ENCODE data around the gene GABRB3. TPM values are rescaled to one million over a fixed set of nuclear protein-coding genes. Genes with fewer than 3 reads are reported as not detected.

The GABRB3 gene
- polyA plus RNA-seq, 3 donors: not detected

DNA sequence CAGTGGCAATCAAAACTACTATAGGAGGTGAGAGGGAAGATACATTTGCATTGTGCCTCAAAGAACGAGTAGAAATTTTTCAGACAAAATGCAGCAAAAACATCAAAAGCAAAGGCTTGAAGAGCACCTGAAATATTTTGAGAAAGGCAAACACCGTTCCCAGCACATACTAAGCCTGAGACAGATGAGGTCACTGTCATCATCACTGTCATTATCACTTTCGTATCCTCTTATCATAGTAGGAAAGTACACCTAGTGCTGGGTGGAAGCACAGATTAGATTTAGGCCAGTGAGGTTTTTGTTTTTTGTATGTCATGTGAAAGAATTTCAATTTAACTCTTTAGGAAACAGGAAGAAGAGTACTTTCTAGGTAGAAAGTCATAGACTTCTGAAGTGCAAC, 222.0 kb downstream of the GABRB3 start:
- Mint-ChIP-seq H3K27ac (no peak overlapping the region), H3K4me1 (no peaks in the 10 kb centered on the region), H3K36me3 (no peaks in the 10 kb centered on the region), H3K9me3 (peaks cover 13 to 51% (median 18%) of the 10 kb centered on the region in 7 donors), H3K27me3 (ENCODE audit: low read depth in 3 of 3) (peaks cover 0 to 1% (median 0%) of the 10 kb centered on the region in 3 donors), H3K4me3 (no peak overlapping the region)
- Histone ChIP-seq H4K20me1 (ENCODE audit: insufficient read depth, low read length) (no peaks in the 10 kb centered on the region), H3K4me1 (ENCODE audit: control insufficient read depth in 1 of 2, insufficient read depth in 2 of 2, low read length in 2 of 2) (no peaks in the 10 kb centered on the region), H2AFZ (ENCODE audit: insufficient read depth, low read depth, low read length, poor library complexity, severe bottlenecking) (no peak overlapping the region), H3K27me3 (ENCODE audit: control insufficient read depth in 2 of 2, insufficient read depth in 2 of 2, low read length in 2 of 2) (no peaks in the 10 kb centered on the region), H3K36me3 (replicated peaks in 1 of 2; ENCODE audit: control insufficient read depth in 1 of 2, insufficient read depth in 2 of 2, low read length in 2 of 2) (no peaks in the 10 kb centered on the region), H3K4me2 (replicated peaks; ENCODE audit: extremely low read depth, low read length, poor library complexity, severe bottlenecking) (no peak overlapping the region), H3K9me3 (replicated peaks in 1 of 2; ENCODE audit: control insufficient read depth in 1 of 2, insufficient read depth in 1 of 2, low read length in 2 of 2) (peaks cover 45 to 56% of the 10 kb centered on the region in 2 donors), H3K4me3 (replicated peaks in 1 of 3; ENCODE audit: low read depth in 2 of 3, low read length in 3 of 3) (no peak overlapping the region), H3K79me2 (ENCODE audit: insufficient read depth, low read length) (no peaks in the 10 kb centered on the region), H3K9ac (ENCODE audit: insufficient read depth, low read length, poor library complexity, severe bottlenecking) (no peak overlapping the region), H3K27ac (ENCODE audit: low read depth in 1 of 2, low read length in 2 of 2) (no peak overlapping the region)
- TF ChIP-seq CTCF (IDR thresholded peaks at IDR 0.05): no peak
- intact Hi-C loops (cut with micrococcal nuclease): no loop called here
- WGBS (ENCODE audit: insufficient coverage): no CpG with 5 or more reads among the region's 3 CpGs
- DNase-seq: no peak

- WGBS (ENCODE audit: insufficient coverage): no CpG with 5 or more reads among the region's 2 CpGs
- intact Hi-C loops (cut with micrococcal nuclease): no loop called here
- DNase-seq: no peak
- H3K27me3 Mint-ChIP-seq (ENCODE audit: low read depth in 3 of 3): no peaks in the 10 kb centered on the region
- Histone ChIP-seq H3K9me3 (replicated peaks in 1 of 2; ENCODE audit: control insufficient read depth in 1 of 2, insufficient read depth in 1 of 2, low read length in 2 of 2) (peaks cover 3 to 24% of the 10 kb centered on the region in 2 donors), H3K27me3 (ENCODE audit: control insufficient read depth in 2 of 2, insufficient read depth in 2 of 2, low read length in 2 of 2) (no peaks in the 10 kb centered on the region), H3K4me2 (replicated peaks; ENCODE audit: extremely low read depth, low read length, poor library complexity, severe bottlenecking) (no peak overlapping the region), H4K20me1 (ENCODE audit: insufficient read depth, low read length) (no peaks in the 10 kb centered on the region), H3K27ac (ENCODE audit: low read depth in 1 of 2, low read length in 2 of 2) (no peak overlapping the region), H3K36me3 (replicated peaks in 1 of 2; ENCODE audit: control insufficient read depth in 1 of 2, insufficient read depth in 2 of 2, low read length in 2 of 2) (no peaks in the 10 kb centered on the region), H2AFZ (ENCODE audit: insufficient read depth, low read depth, low read length, poor library complexity, severe bottlenecking) (no peak overlapping the region), H3K4me3 (replicated peaks in 1 of 3; ENCODE audit: low read depth in 2 of 3, low read length in 3 of 3) (no peak overlapping the region), H3K9ac (ENCODE audit: insufficient read depth, low read length, poor library complexity, severe bottlenecking) (no peak overlapping the region), H3K79me2 (ENCODE audit: insufficient read depth, low read length) (no peaks in the 10 kb centered on the region), H3K4me1 (ENCODE audit: control insufficient read depth in 1 of 2, insufficient read depth in 2 of 2, low read length in 2 of 2) (no peaks in the 10 kb centered on the region)
- H3K4me1 Mint-ChIP-seq: no peaks in the 10 kb centered on the region
- no peaks in the 10 kb centered on the region for H3K36me3 Mint-ChIP-seq
- H3K27ac Mint-ChIP-seq: no peak overlapping the region
- no peak overlapping the region for H3K4me3 Mint-ChIP-seq
- TF ChIP-seq CTCF (IDR thresholded peaks at IDR 0.05): no peak
- H3K9me3 Mint-ChIP-seq: peaks cover 5 to 23% (median 18%) of the 10 kb centered on the region in 7 donors
Observed at GRCh38 chr15:26537663-26538062, 235.2 kb downstream of the GABRB3 start.

All from CD14-positive monocyte (primary cell).